ENCODE measurements around the gene STK39.
A peak's percentile ranks its signal among the peaks of the same experiment; 100 is the strongest.

The STK39 gene

DNA sequence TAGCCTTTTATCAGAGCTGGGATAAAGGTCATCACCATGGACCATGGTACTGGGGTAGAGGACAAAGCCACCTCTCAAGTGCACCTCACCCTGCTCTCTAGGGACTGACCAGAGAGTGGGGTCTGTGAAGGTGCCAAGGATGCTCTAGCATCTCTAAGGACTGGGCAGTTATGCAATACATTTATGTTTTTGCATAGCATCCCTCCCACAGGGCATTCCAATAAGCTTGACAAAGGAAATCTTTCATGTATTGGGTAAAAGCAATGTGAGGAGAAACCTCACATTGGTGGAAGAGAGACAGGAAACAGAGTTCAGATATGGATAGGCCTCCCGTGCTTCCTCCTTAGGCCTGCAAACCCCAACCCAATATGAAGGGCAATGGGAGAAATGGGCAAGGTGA, 31.6 kb downstream of the STK39 start:
- Histone ChIP-seq H3K9me3 (ENCODE audit: control insufficient read depth, low read length) (no peaks in the 10 kb centered on the region), H2BK12ac (ENCODE audit: low read length in 2 of 2) (no peak overlapping the region), H3K23ac (ENCODE audit: low read length in 2 of 2) (no peak overlapping the region), H2BK5ac (ENCODE audit: low read depth, low read length, poor library complexity, severe bottlenecking) (no peak overlapping the region), H4K8ac (ENCODE audit: low read length) (peak overlapping the region; percentile 47), H2BK15ac (ENCODE audit: low read depth, poor library complexity, severe bottlenecking) (no peak overlapping the region), H2AFZ (ENCODE audit: low read depth, low read length) (no peak overlapping the region), H3K36me3 (ENCODE audit: control insufficient read depth in 1 of 2, insufficient read depth in 2 of 2, low read depth in 1 of 2, low read length in 2 of 2) (peaks cover 0 to 2% of the 10 kb centered on the region in 2 experiments), H3K18ac (ENCODE audit: low read depth in 1 of 2, low read length in 2 of 2) (no peak overlapping the region), H3K14ac (ENCODE audit: low read length in 2 of 2) (no peak overlapping the region), H3K4me1 (ENCODE audit: control insufficient read depth, insufficient read depth, low read depth, low read length) (peaks cover 3% of the 10 kb centered on the region), H3K27me3 (ENCODE audit: control insufficient read depth in 1 of 2, insufficient read depth in 1 of 2, low read length in 2 of 2) (no peaks in the 10 kb centered on the region), H3K4me3 (ENCODE audit: insufficient read depth in 1 of 2, low read depth in 1 of 2, low read length in 2 of 2) (no peak overlapping the region), H3K4me2 (ENCODE audit: low read length, poor library complexity, severe bottlenecking) (no peak overlapping the region), H2BK120ac (ENCODE audit: low read depth, low read length) (no peak overlapping the region), H3K4ac (ENCODE audit: low read depth in 1 of 2, low read length in 2 of 2) (no peak overlapping the region), H2AK5ac (ENCODE audit: low read length, severe bottlenecking) (no peak overlapping the region), H3K27ac (ENCODE audit: low read length, poor library complexity, severe bottlenecking) (no peak overlapping the region), H3K9ac (ENCODE audit: low read length) (no peak overlapping the region), H4K91ac (ENCODE audit: low read length) (no peak overlapping the region), H3K79me1 (replicated peaks; ENCODE audit: low read length, poor library complexity, severe bottlenecking) (peaks cover 34% of the 10 kb centered on the region)
- DNase-seq, result no peak
- 100% methylated on average over 1 of the region's 1 CpG for WGBS

DNA sequence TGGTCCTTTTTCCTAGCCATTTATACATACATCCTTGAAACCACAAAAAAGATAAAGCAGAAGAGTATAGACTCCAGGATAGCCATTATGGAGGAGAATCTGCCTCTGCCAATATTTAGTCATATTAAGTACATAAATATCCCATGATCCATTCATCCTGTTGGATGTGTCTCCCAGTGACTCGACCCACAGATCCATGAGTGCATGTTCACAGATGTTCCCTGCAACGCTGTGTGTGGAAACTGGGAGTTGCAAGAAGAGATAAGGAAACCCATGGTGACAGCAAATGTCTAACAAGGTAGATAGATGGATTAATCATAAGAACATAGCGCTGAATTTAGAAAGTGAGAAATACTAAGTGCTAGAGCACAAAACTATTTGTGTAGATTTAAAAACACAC, 34.5 kb downstream of the STK39 start:
- no peak overlapping the region for H3K4me2 ChIP-seq (ENCODE audit: low read length, poor library complexity, severe bottlenecking)
- peaks cover 7% of the 10 kb centered on the region for H3K4me1 ChIP-seq (ENCODE audit: control insufficient read depth, insufficient read depth, low read depth, low read length)
- peaks cover 29% of the 10 kb centered on the region for H3K79me1 ChIP-seq (replicated peaks; ENCODE audit: low read length, poor library complexity, severe bottlenecking)
- H2BK15ac ChIP-seq (ENCODE audit: low read depth, poor library complexity, severe bottlenecking), result no peak overlapping the region
- no peak overlapping the region for H3K14ac ChIP-seq (ENCODE audit: low read length in 2 of 2)
- H4K8ac ChIP-seq (ENCODE audit: low read length), result no peak overlapping the region
- 24% methylated on average over 2 of the region's 3 CpGs for WGBS
- H3K27me3 ChIP-seq (ENCODE audit: control insufficient read depth in 1 of 2, insufficient read depth in 1 of 2, low read length in 2 of 2), result no peaks in the 10 kb centered on the region
- DNase-seq, result peak; percentile 30
- no peak overlapping the region for H3K9ac ChIP-seq (ENCODE audit: low read length)
- peaks cover 0 to 2% of the 10 kb centered on the region in 2 experiments for H3K36me3 ChIP-seq (ENCODE audit: control insufficient read depth in 1 of 2, insufficient read depth in 2 of 2, low read depth in 1 of 2, low read length in 2 of 2)
- H2BK120ac ChIP-seq (ENCODE audit: low read depth, low read length), result no peak overlapping the region
- H2BK12ac ChIP-seq (ENCODE audit: low read length in 2 of 2), result no peak overlapping the region
- H4K91ac ChIP-seq (ENCODE audit: low read length), result no peak overlapping the region
- no peak overlapping the region for H3K27ac ChIP-seq (ENCODE audit: low read length, poor library complexity, severe bottlenecking)
- no peak overlapping the region for H2AFZ ChIP-seq (ENCODE audit: low read depth, low read length)
- no peak overlapping the region for H3K23ac ChIP-seq (ENCODE audit: low read length in 2 of 2)
- no peak overlapping the region for H3K4ac ChIP-seq (ENCODE audit: low read depth in 1 of 2, low read length in 2 of 2)
- H3K4me3 ChIP-seq (ENCODE audit: insufficient read depth in 1 of 2, low read depth in 1 of 2, low read length in 2 of 2), result no peak overlapping the region
- no peak overlapping the region for H2BK5ac ChIP-seq (ENCODE audit: low read depth, low read length, poor library complexity, severe bottlenecking)
- H3K18ac ChIP-seq (ENCODE audit: low read depth in 1 of 2, low read length in 2 of 2), result no peak overlapping the region
- no peak overlapping the region for H2AK5ac ChIP-seq (ENCODE audit: low read length, severe bottlenecking)
- no peaks in the 10 kb centered on the region for H3K9me3 ChIP-seq (ENCODE audit: control insufficient read depth, low read length)

DNA sequence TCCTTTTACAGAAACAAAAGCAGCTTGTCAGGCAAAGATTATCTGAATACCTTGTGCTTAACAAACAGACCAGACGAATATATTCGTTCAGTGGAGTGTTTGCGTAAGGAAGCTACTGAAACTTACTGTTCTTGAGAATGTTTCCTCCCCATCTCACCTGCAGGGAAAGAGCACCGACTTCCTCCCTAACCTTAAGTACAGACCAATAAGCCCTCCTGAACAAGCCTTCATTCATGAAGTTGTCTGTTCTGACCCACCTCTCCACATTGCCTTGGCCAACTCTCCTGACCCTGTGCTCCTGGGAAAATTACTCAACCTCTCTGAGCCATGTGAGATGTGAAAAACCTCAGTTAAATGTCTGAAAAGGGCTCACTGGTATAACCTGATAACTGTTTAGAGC, 35.2 kb downstream of the STK39 start:
- Histone ChIP-seq H2AK5ac (ENCODE audit: low read length, severe bottlenecking) (peak overlapping the region; percentile 84), H2BK12ac (ENCODE audit: low read length in 2 of 2) (peak overlapping the region in 1 of 2 experiments; percentile 75), H2AFZ (ENCODE audit: low read depth, low read length) (no peak overlapping the region), H3K4ac (ENCODE audit: low read depth in 1 of 2, low read length in 2 of 2) (no peak overlapping the region), H4K8ac (ENCODE audit: low read length) (no peak overlapping the region), H2BK5ac (ENCODE audit: low read depth, low read length, poor library complexity, severe bottlenecking) (no peak overlapping the region), H3K27me3 (ENCODE audit: control insufficient read depth in 1 of 2, insufficient read depth in 1 of 2, low read length in 2 of 2) (no peaks in the 10 kb centered on the region), H2BK120ac (ENCODE audit: low read depth, low read length) (no peak overlapping the region), H3K4me3 (ENCODE audit: insufficient read depth in 1 of 2, low read depth in 1 of 2, low read length in 2 of 2) (no peak overlapping the region), H3K18ac (ENCODE audit: low read depth in 1 of 2, low read length in 2 of 2) (no peak overlapping the region), H3K36me3 (ENCODE audit: control insufficient read depth in 1 of 2, insufficient read depth in 2 of 2, low read depth in 1 of 2, low read length in 2 of 2) (peaks cover 0 to 2% of the 10 kb centered on the region in 2 experiments), H3K9me3 (ENCODE audit: control insufficient read depth, low read length) (no peaks in the 10 kb centered on the region), H2BK15ac (ENCODE audit: low read depth, poor library complexity, severe bottlenecking) (no peak overlapping the region), H3K79me1 (replicated peaks; ENCODE audit: low read length, poor library complexity, severe bottlenecking) (peaks cover 29% of the 10 kb centered on the region), H3K27ac (ENCODE audit: low read length, poor library complexity, severe bottlenecking) (peak overlapping the region; percentile 24), H3K23ac (ENCODE audit: low read length in 2 of 2) (no peak overlapping the region), H3K4me1 (ENCODE audit: control insufficient read depth, insufficient read depth, low read depth, low read length) (peaks cover 7% of the 10 kb centered on the region), H4K91ac (ENCODE audit: low read length) (no peak overlapping the region), H3K9ac (ENCODE audit: low read length) (no peak overlapping the region), H3K14ac (ENCODE audit: low read length in 2 of 2) (no peak overlapping the region), H3K4me2 (ENCODE audit: low read length, poor library complexity, severe bottlenecking) (no peak overlapping the region)
- WGBS, result 79% methylated on average over 4 of the region's 4 CpGs
- no peak for DNase-seq

DNA sequence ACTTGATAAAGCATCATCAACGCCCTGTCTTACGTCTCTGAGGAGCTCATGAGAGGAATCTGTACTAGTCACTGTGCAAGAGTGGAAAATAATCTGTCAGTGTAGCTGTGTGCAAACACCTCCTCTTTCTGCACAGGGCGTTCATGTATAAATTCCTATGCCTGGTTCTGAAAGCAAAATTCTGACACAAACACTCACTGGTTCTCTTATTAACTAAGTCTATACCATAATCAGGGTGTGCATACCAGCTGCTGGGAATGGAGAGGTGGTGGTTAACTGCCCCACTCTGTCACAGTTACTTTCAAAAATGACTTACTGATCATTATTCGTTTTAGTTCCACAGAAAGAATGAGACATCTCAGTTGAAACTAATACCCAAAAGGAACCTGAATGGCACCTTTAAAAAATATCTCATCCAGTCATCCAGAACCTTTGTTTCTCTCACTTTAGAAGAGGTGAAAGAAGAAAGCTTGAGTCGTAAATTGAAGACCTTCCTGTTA, 35.7 kb downstream of the STK39 start:
- peaks cover 24% of the 10 kb centered on the region for H3K79me1 ChIP-seq (replicated peaks; ENCODE audit: low read length, poor library complexity, severe bottlenecking)
- no peak overlapping the region for H3K18ac ChIP-seq (ENCODE audit: low read depth in 1 of 2, low read length in 2 of 2)
- no peaks in the 10 kb centered on the region for H3K27me3 ChIP-seq (ENCODE audit: control insufficient read depth in 1 of 2, insufficient read depth in 1 of 2, low read length in 2 of 2)
- H2BK5ac ChIP-seq (ENCODE audit: low read depth, low read length, poor library complexity, severe bottlenecking), result no peak overlapping the region
- H3K4me3 ChIP-seq (ENCODE audit: insufficient read depth in 1 of 2, low read depth in 1 of 2, low read length in 2 of 2), result no peak overlapping the region
- H3K9me3 ChIP-seq (ENCODE audit: control insufficient read depth, low read length), result no peaks in the 10 kb centered on the region
- no peak overlapping the region for H2AFZ ChIP-seq (ENCODE audit: low read depth, low read length)
- no peak overlapping the region for H3K4me2 ChIP-seq (ENCODE audit: low read length, poor library complexity, severe bottlenecking)
- peaks cover 0 to 2% of the 10 kb centered on the region in 2 experiments for H3K36me3 ChIP-seq (ENCODE audit: control insufficient read depth in 1 of 2, insufficient read depth in 2 of 2, low read depth in 1 of 2, low read length in 2 of 2)
- no peak overlapping the region for H3K14ac ChIP-seq (ENCODE audit: low read length in 2 of 2)
- peaks cover 7% of the 10 kb centered on the region for H3K4me1 ChIP-seq (ENCODE audit: control insufficient read depth, insufficient read depth, low read depth, low read length)
- H3K4ac ChIP-seq (ENCODE audit: low read depth in 1 of 2, low read length in 2 of 2), result no peak overlapping the region
- H2BK12ac ChIP-seq (ENCODE audit: low read length in 2 of 2), result peak overlapping the region in 1 of 2 experiments; percentile 3
- no peak overlapping the region for H4K8ac ChIP-seq (ENCODE audit: low read length)
- H2AK5ac ChIP-seq (ENCODE audit: low read length, severe bottlenecking), result peak overlapping the region; percentile 92
- H3K23ac ChIP-seq (ENCODE audit: low read length in 2 of 2), result no peak overlapping the region
- H3K27ac ChIP-seq (ENCODE audit: low read length, poor library complexity, severe bottlenecking), result peak overlapping the region; percentile 65
- 73% methylated on average over 3 of the region's 5 CpGs for WGBS
- no peak overlapping the region for H2BK120ac ChIP-seq (ENCODE audit: low read depth, low read length)
- no peak overlapping the region for H3K9ac ChIP-seq (ENCODE audit: low read length)
- DNase-seq, result no peak
- no peak overlapping the region for H2BK15ac ChIP-seq (ENCODE audit: low read depth, poor library complexity, severe bottlenecking)
- no peak overlapping the region for H4K91ac ChIP-seq (ENCODE audit: low read length)

Measured in mesenchymal stem cell (in vitro differentiated cells and primary cell).